ENCODE results near the gene ZFP92. TPM values are rescaled to one million over a fixed set of nuclear protein-coding genes. Genes with fewer than 3 reads are reported as not detected.

The ZFP92 gene
- total and polyA plus RNA-seq, 10 of the 15 experiments (the other 5 are each of a cell fraction or from before 2014, with no cell fraction given): 0.02 to 1.6 (median 0.09) TPM; not detected in 2

DNA sequence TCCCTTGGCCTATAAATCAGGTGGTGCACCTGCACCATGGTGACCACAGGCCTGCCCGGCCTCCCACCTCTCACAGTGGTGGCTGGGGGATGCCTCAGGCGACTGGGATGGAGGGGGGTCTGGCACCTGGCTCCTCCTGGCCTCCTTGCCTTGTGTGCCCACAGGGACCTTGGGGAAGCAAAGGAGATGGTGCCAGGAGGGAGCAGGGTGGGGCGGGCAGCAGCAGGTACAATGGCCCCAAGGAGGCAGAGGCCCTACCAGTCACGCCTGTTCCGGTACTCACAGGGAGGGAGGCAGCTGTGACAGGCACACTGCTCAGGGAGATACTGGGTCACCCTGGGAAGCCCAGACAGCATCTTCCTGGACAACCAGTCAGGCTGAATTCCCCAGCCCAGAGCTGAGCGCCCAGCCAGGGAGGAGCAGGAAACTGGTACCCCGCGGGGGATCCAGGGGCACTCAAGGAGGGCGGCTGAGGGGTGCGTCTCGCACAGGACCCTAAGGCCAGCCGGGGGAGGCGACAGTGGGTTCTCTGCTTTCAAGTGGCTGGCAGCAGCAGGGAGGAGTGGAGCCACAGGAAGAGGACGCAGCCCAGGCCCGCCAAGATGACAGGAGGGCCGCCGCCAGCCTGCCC lies 35.8 kb downstream of the ZFP92 start (continued):
- TF ChIP-seq RFX5 (IDR thresholded peaks at IDR 0.05; ENCODE audit: low read depth, low read length) (no peak), GATAD2B (conservative IDR thresholded peaks at IDR 0.05; ENCODE audit: low read depth) (no peak), RBBP5 (conservative IDR thresholded peaks at IDR 0.05) (no peak), SIN3A (IDR thresholded peaks at IDR 0.05; ENCODE audit: low read depth, low read length) (no peak), TAF1 (IDR thresholded peaks at IDR 0.05; ENCODE audit: borderline replicate concordance, low read depth, low read length) (no peak), NFXL1 (IDR thresholded peaks at IDR 0.05; ENCODE audit: borderline replicate concordance) (no peak), BMI1 (IDR thresholded peaks at IDR 0.05; ENCODE audit: borderline replicate concordance) (no peak), IKZF2 (IDR thresholded peaks at IDR 0.05) (no peak), RAD21 (IDR thresholded peaks at IDR 0.05; ENCODE audit: insufficient read depth, low read depth, low read length) (no peak), BHLHE40 (IDR thresholded peaks at IDR 0.05; ENCODE audit: borderline replicate concordance in 1 of 2, low read depth in 2 of 2, low read length in 1 of 2) (no peak), CREB1 (IDR thresholded peaks at IDR 0.05; ENCODE audit: low read depth) (no peak), EGR1 (IDR thresholded peaks at IDR 0.05; ENCODE audit: borderline replicate concordance in 1 of 2, low read depth in 2 of 2, low read length in 2 of 2) (no peak)

DNA sequence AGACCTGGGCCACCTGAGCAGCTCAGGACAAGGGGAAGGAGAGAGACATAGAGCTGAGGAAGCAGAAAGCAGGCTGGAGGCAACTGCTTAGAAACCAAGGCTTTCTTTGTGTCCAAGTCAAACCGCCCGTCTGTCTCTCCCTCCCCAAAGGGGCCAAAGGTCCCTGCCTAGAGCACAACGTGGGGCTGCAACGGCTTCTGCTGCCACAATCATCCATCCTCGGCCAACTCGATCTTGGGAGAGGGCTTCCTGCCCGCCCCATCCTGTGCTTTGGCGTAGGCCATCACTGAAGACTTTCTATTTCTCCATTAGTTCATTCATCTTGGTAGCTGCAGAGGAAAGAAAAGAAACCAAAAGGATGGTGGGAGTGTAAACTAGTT lies 36.3 kb downstream of the ZFP92 start:
- POLR2A ChIA-PET: interaction anchor here (0.5 kb wide), 1 partner anchor 18 kb away, joined by 3 read pairs; no protein-coding TSS in a partner anchor
- Histone ChIP-seq H3K9ac (ENCODE audit: control insufficient read depth, insufficient read depth, low read length) (no peak overlapping the region), H3K27me3 (replicated peaks in 1 of 2; ENCODE audit: control insufficient read depth in 2 of 2, insufficient read depth in 2 of 2, low read length in 1 of 2) (no peaks in the 10 kb centered on the region), H3K4me2 (ENCODE audit: control insufficient read depth, insufficient read depth) (no peak overlapping the region), H3K9me3 (replicated peaks; ENCODE audit: control insufficient read depth, insufficient read depth, low read length) (no peaks in the 10 kb centered on the region; the same call in 2 of the 3 replicates), H3K4me1 (ENCODE audit: control insufficient read depth, insufficient read depth, low read length) (no peaks in the 10 kb centered on the region), H3K36me3 (ENCODE audit: control insufficient read depth in 2 of 2, insufficient read depth in 2 of 2, low read length in 1 of 2) (no peaks in the 10 kb centered on the region), H3K27ac (ENCODE audit: control insufficient read depth, insufficient read depth) (no peak overlapping the region), H2AFZ (ENCODE audit: control insufficient read depth, low read depth, low read length) (no peak overlapping the region), H3K79me2 (ENCODE audit: control insufficient read depth, insufficient read depth, low read length) (no peaks in the 10 kb centered on the region), H3K4me3 (no peak overlapping the region), H4K20me1 (ENCODE audit: control insufficient read depth, insufficient read depth) (no peaks in the 10 kb centered on the region)
- DNase-seq (ENCODE audit: low read depth, low spot score) (no peak), ATAC-seq (no peak), FAIRE-seq (no peak)
- SMC1A ChIA-PET (ENCODE audit: uncharacterized antibody, unreplicated experiment): no interaction called here
- BruUV-seq (replicated peaks): no TSS peak
- intact Hi-C loops (cut with micrococcal nuclease; ENCODE audit: unreplicated experiment): no loop called here
- CTCF ChIA-PET: no interaction called here
- RAD21 ChIA-PET (ENCODE audit: unreplicated experiment): no interaction called here
- WGBS (ENCODE audit: insufficient coverage, insufficient replicate concordance, low lambda C conversion rate, missing lambda C conversion rate): 75% methylated on average over 8 of the region's 8 CpGs
- in situ Hi-C loops (cut with MboI): no loop called here
- TF ChIP-seq BHLHE40 (IDR thresholded peaks at IDR 0.05; ENCODE audit: borderline replicate concordance in 1 of 2, low read depth in 2 of 2, low read length in 1 of 2) (no peak), TCF7 (IDR thresholded peaks at IDR 0.05; ENCODE audit: borderline replicate concordance) (no peak), TARDBP (IDR thresholded peaks at IDR 0.05; ENCODE audit: borderline replicate concordance) (no peak), SREBF2 (IDR thresholded peaks at IDR 0.05; ENCODE audit: low read length) (no peak), CREB1 (IDR thresholded peaks at IDR 0.05; ENCODE audit: low read depth) (no peak)
